ENCODE data around the gene GCN1. TPM values are rescaled to one million over a fixed set of nuclear protein-coding genes. Genes with fewer than 3 reads are reported as not detected.
A peak's percentile ranks its signal among the peaks of the same experiment; 100 is the strongest.

The GCN1 gene
- total and polyA plus RNA-seq, 10 of the 15 experiments (the other 5 are each of a cell fraction or from before 2014, with no cell fraction given) = 10.8 to 150 (median 58.3) TPM

- Histone ChIP-seq H2AFZ (ENCODE audit: control insufficient read depth, low read depth, low read length) (no peak overlapping the region), H3K27me3 (replicated peaks in 1 of 2; ENCODE audit: control insufficient read depth in 2 of 2, insufficient read depth in 2 of 2, low read length in 1 of 2) (no peaks in the 10 kb centered on the region), H3K4me1 (ENCODE audit: control insufficient read depth, insufficient read depth, low read length) (peaks cover 55% of the 10 kb centered on the region), H3K4me3 (peak overlapping the region; percentile 76), H3K9ac (ENCODE audit: control insufficient read depth, insufficient read depth, low read length) (peak overlapping the region; percentile 84), H3K27ac (ENCODE audit: control insufficient read depth, insufficient read depth) (peak overlapping the region; percentile 97), H4K20me1 (ENCODE audit: control insufficient read depth, insufficient read depth) (peaks cover 8% of the 10 kb centered on the region), H3K9me3 (replicated peaks; ENCODE audit: control insufficient read depth, insufficient read depth, low read length) (no peaks in the 10 kb centered on the region), H3K4me2 (ENCODE audit: control insufficient read depth, insufficient read depth) (peak overlapping the region; percentile 99), H3K36me3 (ENCODE audit: control insufficient read depth in 2 of 2, insufficient read depth in 2 of 2, low read length in 1 of 2) (peaks cover 0 to 6% of the 10 kb centered on the region in 2 experiments; a peak in 1 of 4 replicates), H3K79me2 (ENCODE audit: control insufficient read depth, insufficient read depth, low read length) (peaks cover 53% of the 10 kb centered on the region)
- no TSS peak for BruUV-seq (replicated peaks)
- ATAC-seq (peak; percentile 20), FAIRE-seq (peak; percentile 75), DNase-seq (ENCODE audit: low read depth, low spot score) (peak; percentile 91)
- in situ Hi-C loops (cut with MboI) (no loop called here), intact Hi-C loops (cut with micrococcal nuclease; ENCODE audit: unreplicated experiment) (loop anchor here (2.0 to 10.0 kb wide), 3 partner anchors 13 to 145 kb away; partner anchors contain the start of genes GCN1 and PXN)
- ChIA-PET POLR2A (interaction anchor here (0.6 to 10.4 kb wide), 14 partner anchors 9 to 1024 kb away, joined by 3 to 141 read pairs (median 6); partner anchors contain the start of genes BICDL1 and RPLP0), SMC1A (ENCODE audit: uncharacterized antibody, unreplicated experiment) (interaction anchor here (1.0 to 9.8 kb wide), 13 partner anchors 9 to 106 kb away, joined by 3 to 142 read pairs (median 5); partner anchors contain the start of gene RPLP0), CTCF (interaction anchor here (0.8 to 6.4 kb wide), 9 partner anchors 8 to 183 kb away, joined by 4 to 61 read pairs (median 5); partner anchors contain the start of genes RPLP0 and SIRT4), RAD21 (ENCODE audit: unreplicated experiment) (interaction anchor here (0.6 to 9.6 kb wide), 12 partner anchors 9 to 1281 kb away, joined by 3 to 118 read pairs (median 4); partner anchors contain the start of genes BICDL1, RNF34 and RPLP0)
- 0% methylated on average over 8 of the region's 9 CpGs for WGBS (ENCODE audit: insufficient coverage, insufficient replicate concordance, low lambda C conversion rate, missing lambda C conversion rate)
- peak; percentile 91 for TF ChIP-seq ZNF384 (IDR thresholded peaks at IDR 0.05; ENCODE audit: borderline replicate concordance, low read depth, low read length)
- TF ChIP-seq EZH2 (IDR thresholded peaks at IDR 0.05; ENCODE audit: borderline replicate concordance, control insufficient read depth, low read depth, low read length) = no peak
- peak; percentile 62 for TF ChIP-seq MTA2 (IDR thresholded peaks at IDR 0.05; ENCODE audit: low read depth)
- TF ChIP-seq RUNX3 (IDR thresholded peaks at IDR 0.05; ENCODE audit: low read length) = peak; percentile 66; the same call in 1 of the 2 replicates
- no peak for TF ChIP-seq SRF (IDR thresholded peaks at IDR 0.05; ENCODE audit: low read depth in 2 of 2, low read length in 2 of 2)
- TF ChIP-seq JUND (IDR thresholded peaks at IDR 0.05; ENCODE audit: low read depth, low read length) = peak; percentile 24; the same call in 1 of the 2 replicates
- TF ChIP-seq ETV6 (conservative IDR thresholded peaks at IDR 0.05 in 1 of 2, IDR thresholded peaks at IDR 0.05 in 1 of 2; ENCODE audit: borderline replicate concordance in 1 of 2, low read depth in 1 of 2) = peak in 1 of 2 experiments; percentile 51; a peak in 1 of 4 replicates
- TF ChIP-seq CREB1 (IDR thresholded peaks at IDR 0.05; ENCODE audit: low read depth) = 0 out of 2 replicates have a peak, but pooled peaks have one; percentile 28
- peak; percentile 93 for TF ChIP-seq SKIL (IDR thresholded peaks at IDR 0.05; ENCODE audit: low read depth, poor library complexity, severe bottlenecking)
- TF ChIP-seq DPF2 (IDR thresholded peaks at IDR 0.05) = peak; percentile 75
- no peak for TF ChIP-seq CHD1 (IDR thresholded peaks at IDR 0.05; ENCODE audit: low read depth, low read length)
- no peak for TF ChIP-seq ZBTB11 (CRISPR knock-in tag; IDR thresholded peaks at IDR 0.05)
- peak; percentile 44 to 67 for TF ChIP-seq IKZF2 (IDR thresholded peaks at IDR 0.05)
- peak; percentile 80; the same call in 1 of the 2 replicates for TF ChIP-seq ATF2 (IDR thresholded peaks at IDR 0.05; ENCODE audit: low read length)
- TF ChIP-seq RELA (IDR thresholded peaks at IDR 0.05; ENCODE audit: borderline replicate concordance, partially characterized antibody) = peak; percentile 50
Measured at GRCh38 chr12:120119271-120119973, 75.1 kb downstream of the GCN1 start.
